GM23338 (cell line): ENCODE data around the gene SOD2.

Experiments used
- CREB1 ChIP-seq: fragments of 250-450 bp; sonication (Bioruptor Pico); IDR thresholded peaks from 2 replicates; pipeline ENCODE4 v1.5.0; 2020; ENCODE audit warnings: low read depth, mild to moderate bottlenecking, moderate library complexity
- EZH2 ChIP-seq: fragments of 200-600 bp; sonication (generic); IDR thresholded peaks from one replicate; pipeline ENCODE4 v1.8.0; 2017; ENCODE audit warnings: antibody characterized with exemption, mild to moderate bottlenecking, low read depth; ENCODE audit not compliant: unreplicated experiment
- EZH2phosphoT487 ChIP-seq: fragments of 200-600 bp; sonication (generic); IDR thresholded peaks from one replicate; pipeline ENCODE4 v1.8.1; 2018; ENCODE audit warnings: antibody characterized with exemption; ENCODE audit not compliant: unreplicated experiment
- JUNB ChIP-seq: IDR thresholded peaks from one replicate; pipeline ENCODE4 v1.6.1; 2016; ENCODE audit warnings: antibody characterized with exemption; ENCODE audit not compliant: unreplicated experiment
- POLR2AphosphoS5 ChIP-seq: IDR thresholded peaks from 2 replicates; pipeline ENCODE4 v1.6.1; 2016; ENCODE audit warnings: antibody characterized with exemption, low read depth
- REST ChIP-seq: IDR thresholded peaks from one replicate; pipeline ENCODE4 v1.6.1; 2018; ENCODE audit warnings: antibody characterized with exemption; ENCODE audit not compliant: unreplicated experiment
- STAT1 ChIP-seq: IDR thresholded peaks from one replicate; pipeline ENCODE4 v1.6.1; 2016; ENCODE audit warnings: antibody characterized with exemption; ENCODE audit not compliant: unreplicated experiment
- ZNF114 ChIP-seq: fragments of 250-450 bp; sonication (Bioruptor Pico); IDR thresholded peaks from 2 replicates; pipeline ENCODE4 v1.5.0; 2020; ENCODE audit warnings: mild to moderate bottlenecking, moderate library complexity
- ZNF331 ChIP-seq: fragments of 250-450 bp; sonication (Bioruptor Pico); IDR thresholded peaks from 2 replicates; pipeline ENCODE4 v1.5.0; 2020; ENCODE audit warnings: low read depth, mild to moderate bottlenecking, moderate library complexity
- TF ChIP-seq, protein P1 (sequence below), 2 experiments: fragments of 200-600 bp in 1 of 2; sonication (generic) in 1 of 2; conservative IDR thresholded peaks; 2 replicates each; pipeline versions ENCODE4 v1.5.1 to v1.6.1; 2016 to 2017; ENCODE audit warnings: antibody characterized with exemption in 2 of 2, low read depth in 2 of 2, mild to moderate bottlenecking in 2 of 2, moderate library complexity in 1 of 2
- TF ChIP-seq, protein P2 (sequence below): IDR thresholded peaks from 2 replicates; pipeline ENCODE4 v1.6.1; 2016; ENCODE audit warnings: antibody characterized with exemption

DNA sequence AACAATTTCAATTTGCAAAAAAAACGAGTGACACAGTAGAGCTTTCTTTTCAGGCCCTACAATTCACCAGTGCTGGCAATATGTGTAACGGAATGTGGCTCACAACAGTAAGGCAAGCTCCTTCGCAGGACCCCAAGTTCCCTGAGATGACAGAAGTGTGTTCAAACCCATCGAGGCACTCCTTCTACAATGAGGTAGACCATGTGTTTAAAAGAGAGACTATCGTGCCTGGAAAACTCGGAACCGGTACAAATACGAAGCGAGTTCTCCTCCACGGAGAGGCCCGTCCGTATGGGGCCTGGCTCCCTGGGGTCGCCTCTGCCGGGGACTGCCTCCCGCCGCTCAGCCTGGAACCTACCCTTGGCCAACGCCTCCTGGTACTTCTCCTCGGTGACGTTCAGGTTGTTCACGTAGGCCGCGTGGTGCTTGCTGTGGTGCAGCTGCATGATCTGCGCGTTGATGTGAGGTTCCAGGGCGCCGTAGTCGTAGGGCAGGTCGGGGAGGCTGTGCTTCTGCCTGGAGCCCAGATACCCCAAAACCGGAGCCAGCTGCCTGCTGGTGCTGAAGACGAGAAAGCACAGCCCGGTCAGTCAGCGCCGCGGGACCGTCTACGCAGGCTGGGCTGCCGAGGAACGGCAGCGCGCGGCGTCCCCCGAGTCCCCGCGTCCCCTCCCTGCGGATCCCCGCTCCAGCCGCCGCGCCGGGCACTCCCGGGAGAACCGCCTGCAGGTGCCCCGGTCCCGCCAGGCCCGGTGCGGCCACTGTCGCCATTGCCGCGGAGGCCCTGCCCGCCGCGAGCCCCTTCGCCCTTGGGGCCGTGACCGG lies 526 bp downstream of the SOD2 start:
- TF ChIP-seq, protein P1, sequence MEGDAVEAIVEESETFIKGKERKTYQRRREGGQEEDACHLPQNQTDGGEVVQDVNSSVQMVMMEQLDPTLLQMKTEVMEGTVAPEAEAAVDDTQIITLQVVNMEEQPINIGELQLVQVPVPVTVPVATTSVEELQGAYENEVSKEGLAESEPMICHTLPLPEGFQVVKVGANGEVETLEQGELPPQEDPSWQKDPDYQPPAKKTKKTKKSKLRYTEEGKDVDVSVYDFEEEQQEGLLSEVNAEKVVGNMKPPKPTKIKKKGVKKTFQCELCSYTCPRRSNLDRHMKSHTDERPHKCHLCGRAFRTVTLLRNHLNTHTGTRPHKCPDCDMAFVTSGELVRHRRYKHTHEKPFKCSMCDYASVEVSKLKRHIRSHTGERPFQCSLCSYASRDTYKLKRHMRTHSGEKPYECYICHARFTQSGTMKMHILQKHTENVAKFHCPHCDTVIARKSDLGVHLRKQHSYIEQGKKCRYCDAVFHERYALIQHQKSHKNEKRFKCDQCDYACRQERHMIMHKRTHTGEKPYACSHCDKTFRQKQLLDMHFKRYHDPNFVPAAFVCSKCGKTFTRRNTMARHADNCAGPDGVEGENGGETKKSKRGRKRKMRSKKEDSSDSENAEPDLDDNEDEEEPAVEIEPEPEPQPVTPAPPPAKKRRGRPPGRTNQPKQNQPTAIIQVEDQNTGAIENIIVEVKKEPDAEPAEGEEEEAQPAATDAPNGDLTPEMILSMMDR (conservative IDR thresholded peaks at IDR 0.05; ENCODE audit: low read depth in 2 of 2), result no peak
- TF ChIP-seq POLR2AphosphoS5, result no peak
- no peak for TF ChIP-seq EZH2
- no peak for TF ChIP-seq EZH2phosphoT487
- no peak for TF ChIP-seq ZNF114
- TF ChIP-seq REST, result no peak
- no peak for TF ChIP-seq ZNF331
- TF ChIP-seq JUNB, result no peak
- TF ChIP-seq STAT1, result no peak
- no peak for TF ChIP-seq CREB1 (CRISPR knock-in tag)
- TF ChIP-seq, protein P2, sequence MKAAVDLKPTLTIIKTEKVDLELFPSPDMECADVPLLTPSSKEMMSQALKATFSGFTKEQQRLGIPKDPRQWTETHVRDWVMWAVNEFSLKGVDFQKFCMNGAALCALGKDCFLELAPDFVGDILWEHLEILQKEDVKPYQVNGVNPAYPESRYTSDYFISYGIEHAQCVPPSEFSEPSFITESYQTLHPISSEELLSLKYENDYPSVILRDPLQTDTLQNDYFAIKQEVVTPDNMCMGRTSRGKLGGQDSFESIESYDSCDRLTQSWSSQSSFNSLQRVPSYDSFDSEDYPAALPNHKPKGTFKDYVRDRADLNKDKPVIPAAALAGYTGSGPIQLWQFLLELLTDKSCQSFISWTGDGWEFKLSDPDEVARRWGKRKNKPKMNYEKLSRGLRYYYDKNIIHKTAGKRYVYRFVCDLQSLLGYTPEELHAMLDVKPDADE, result no peak
